ENCODE measurements around the gene AMDHD2. TPM values are rescaled to one million over a fixed set of nuclear protein-coding genes. Genes with fewer than 3 reads are reported as not detected.

The AMDHD2 gene
- total RNA-seq, 1 donor from 2014 or later: 11.7 TPM

- H3K9me3 ChIP-seq (ENCODE audit: low read depth): no peaks in the 10 kb centered on the region
- H2AFZ ChIP-seq (replicated peaks): no peak overlapping the region
- H3K27ac Mint-ChIP-seq: no peak overlapping the region
- H3K4me1 Mint-ChIP-seq: peaks cover 3% of the 10 kb centered on the region
- no peaks in the 10 kb centered on the region for H3K9me3 Mint-ChIP-seq
- no peak for TF ChIP-seq EZH2phosphoT487 (IDR thresholded peaks at IDR 0.05)
- TF ChIP-seq CTCF (IDR thresholded peaks at IDR 0.05): no peak
- no peak for TF ChIP-seq EZH2 (IDR thresholded peaks at IDR 0.05)
- no peaks in the 10 kb centered on the region for H3K27me3 ChIP-seq
- H3K4me2 ChIP-seq: no peak overlapping the region
- no peak overlapping the region for H3K4me3 Mint-ChIP-seq
- H4K20me1 ChIP-seq (ENCODE audit: low read depth): no peaks in the 10 kb centered on the region
- no peak overlapping the region for H3K27ac ChIP-seq
- H3K36me3 ChIP-seq: no peaks in the 10 kb centered on the region
- peaks cover 6% of the 10 kb centered on the region for H3K27me3 Mint-ChIP-seq (ENCODE audit: insufficient read depth, low read depth)
- DNase-seq (ENCODE audit: low spot score): no peak
- no peaks in the 10 kb centered on the region for H3K79me2 ChIP-seq (ENCODE audit: low read depth)
- H3F3A ChIP-seq (ENCODE audit: low read depth): no peaks in the 10 kb centered on the region
- H3K4me1 ChIP-seq: no peaks in the 10 kb centered on the region
- H3K9ac ChIP-seq: peak overlapping the region; percentile 20
- no peak overlapping the region for H3K4me3 ChIP-seq
- H3K36me3 Mint-ChIP-seq: no peaks in the 10 kb centered on the region
These were observed 27.9 kb upstream of the AMDHD2 start for GRCh38 chr16:2492292-2492691.

- no peaks in the 10 kb centered on the region for H3K4me1 ChIP-seq
- no peak for DNase-seq (ENCODE audit: low spot score)
- no peak overlapping the region for H3K27ac ChIP-seq
- no peak overlapping the region for H2AFZ ChIP-seq (replicated peaks)
- H3K27me3 ChIP-seq: no peaks in the 10 kb centered on the region
- no peaks in the 10 kb centered on the region for H3K36me3 ChIP-seq
- Mint-ChIP-seq H3K27me3 (ENCODE audit: insufficient read depth, low read depth) (peaks cover 3% of the 10 kb centered on the region), H3K9me3 (no peaks in the 10 kb centered on the region), H3K4me1 (no peaks in the 10 kb centered on the region), H3K36me3 (peaks cover 3% of the 10 kb centered on the region), H3K4me3 (no peak overlapping the region), H3K27ac (no peak overlapping the region)
- H3K4me3 ChIP-seq: no peak overlapping the region
- H3K4me2 ChIP-seq: no peak overlapping the region
- no peaks in the 10 kb centered on the region for H3F3A ChIP-seq (ENCODE audit: low read depth)
- H4K20me1 ChIP-seq (ENCODE audit: low read depth): no peaks in the 10 kb centered on the region
- no peaks in the 10 kb centered on the region for H3K79me2 ChIP-seq (ENCODE audit: low read depth)
- TF ChIP-seq CTCF (IDR thresholded peaks at IDR 0.05) (no peak), EZH2phosphoT487 (IDR thresholded peaks at IDR 0.05) (no peak), EZH2 (IDR thresholded peaks at IDR 0.05) (no peak)
- H3K9me3 ChIP-seq (ENCODE audit: low read depth): no peaks in the 10 kb centered on the region
- H3K9ac ChIP-seq: no peak overlapping the region
These were observed 26.6 kb upstream of the AMDHD2 start for GRCh38 chr16:2493605-2494004.

- no peaks in the 10 kb centered on the region for H3K79me2 ChIP-seq (ENCODE audit: low read depth)
- no peak for DNase-seq (ENCODE audit: low spot score)
- no peak overlapping the region for H3K4me3 Mint-ChIP-seq
- H3K9me3 ChIP-seq (ENCODE audit: low read depth): no peaks in the 10 kb centered on the region
- H3K27ac Mint-ChIP-seq: no peak overlapping the region
- no peaks in the 10 kb centered on the region for H3K4me1 Mint-ChIP-seq
- no peak overlapping the region for H3K4me3 ChIP-seq
- H2AFZ ChIP-seq (replicated peaks): no peak overlapping the region
- H3K27me3 Mint-ChIP-seq (ENCODE audit: insufficient read depth, low read depth): peaks cover 3% of the 10 kb centered on the region
- no peak overlapping the region for H3K9ac ChIP-seq
- H3K36me3 Mint-ChIP-seq: peaks cover 3% of the 10 kb centered on the region
- no peaks in the 10 kb centered on the region for H3K36me3 ChIP-seq
- no peaks in the 10 kb centered on the region for H3K4me1 ChIP-seq
- no peaks in the 10 kb centered on the region for H3K9me3 Mint-ChIP-seq
- no peak overlapping the region for H3K27ac ChIP-seq
- H3K4me2 ChIP-seq: no peak overlapping the region
- no peaks in the 10 kb centered on the region for H3F3A ChIP-seq (ENCODE audit: low read depth)
- H3K27me3 ChIP-seq: no peaks in the 10 kb centered on the region
- TF ChIP-seq EZH2phosphoT487 (IDR thresholded peaks at IDR 0.05): no peak
- no peak for TF ChIP-seq EZH2 (IDR thresholded peaks at IDR 0.05)
- no peak for TF ChIP-seq CTCF (IDR thresholded peaks at IDR 0.05)
- H4K20me1 ChIP-seq (ENCODE audit: low read depth): no peaks in the 10 kb centered on the region
These were observed 25.6 kb upstream of the AMDHD2 start for GRCh38 chr16:2494616-2495015.
